GM13977 (cell line): ENCODE data around the gene TRAPPC2L.

Experiments used
- DNase-seq: peaks from one replicate; pipeline ENCODE4 v3.0.0; 2012; ENCODE audit warnings: low spot score
- CTCF ChIP-seq: IDR thresholded peaks from 2 replicates; pipeline ENCODE4 v1.5.1; 2012; ENCODE audit warnings: mild to moderate bottlenecking, control low read depth; ENCODE audit not compliant: insufficient read depth; ENCODE audit errors: extremely low read depth, missing control alignments
- in situ Hi-C: fragments of 300-500 bp; cut with MboI; formaldehyde crosslinking; loops from one replicate; pipeline ENCODE4 v1.12.0; 2022; ENCODE audit warnings: low sequenced_read_pairs, low pct_unique_long_range_greater_than_20kb, mixed read lengths, inconsistent platforms; ENCODE audit not compliant: unreplicated experiment

Gene TRAPPC2L

GRCh38 chr16:88907768-88908167, 50.8 kb downstream of the TRAPPC2L start:
- no peak for TF ChIP-seq CTCF
- DNase-seq: no peak
- in situ Hi-C loops: no loop called here

DNA sequence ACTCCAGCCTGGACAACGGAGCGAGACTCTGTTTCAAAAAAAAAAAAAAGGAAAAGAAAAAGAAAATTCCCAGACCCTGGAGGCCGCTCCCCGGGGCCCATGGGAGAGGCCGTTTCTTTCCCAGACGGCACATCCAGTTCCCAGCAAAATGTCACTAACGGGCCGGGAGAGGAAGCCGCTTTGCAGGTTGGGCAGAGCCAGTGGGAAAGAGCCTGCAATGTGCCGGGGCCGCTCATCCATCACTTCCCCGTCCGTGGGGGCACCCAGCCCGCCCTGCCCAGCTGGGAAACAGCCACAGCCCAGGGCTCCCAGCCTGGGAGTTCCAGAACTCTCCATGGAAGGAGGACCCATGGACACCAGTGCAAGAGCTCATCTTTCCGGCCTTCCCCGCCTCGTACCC, 51.4 kb downstream of the TRAPPC2L start:
- in situ Hi-C loops: no loop called here
- no peak for DNase-seq
- TF ChIP-seq CTCF: no peak

- no peak for DNase-seq
- TF ChIP-seq CTCF: no peak
- in situ Hi-C loops: no loop called here
Observed at GRCh38 chr16:88909431-88910210, 52.7 kb downstream of the TRAPPC2L start.

DNA sequence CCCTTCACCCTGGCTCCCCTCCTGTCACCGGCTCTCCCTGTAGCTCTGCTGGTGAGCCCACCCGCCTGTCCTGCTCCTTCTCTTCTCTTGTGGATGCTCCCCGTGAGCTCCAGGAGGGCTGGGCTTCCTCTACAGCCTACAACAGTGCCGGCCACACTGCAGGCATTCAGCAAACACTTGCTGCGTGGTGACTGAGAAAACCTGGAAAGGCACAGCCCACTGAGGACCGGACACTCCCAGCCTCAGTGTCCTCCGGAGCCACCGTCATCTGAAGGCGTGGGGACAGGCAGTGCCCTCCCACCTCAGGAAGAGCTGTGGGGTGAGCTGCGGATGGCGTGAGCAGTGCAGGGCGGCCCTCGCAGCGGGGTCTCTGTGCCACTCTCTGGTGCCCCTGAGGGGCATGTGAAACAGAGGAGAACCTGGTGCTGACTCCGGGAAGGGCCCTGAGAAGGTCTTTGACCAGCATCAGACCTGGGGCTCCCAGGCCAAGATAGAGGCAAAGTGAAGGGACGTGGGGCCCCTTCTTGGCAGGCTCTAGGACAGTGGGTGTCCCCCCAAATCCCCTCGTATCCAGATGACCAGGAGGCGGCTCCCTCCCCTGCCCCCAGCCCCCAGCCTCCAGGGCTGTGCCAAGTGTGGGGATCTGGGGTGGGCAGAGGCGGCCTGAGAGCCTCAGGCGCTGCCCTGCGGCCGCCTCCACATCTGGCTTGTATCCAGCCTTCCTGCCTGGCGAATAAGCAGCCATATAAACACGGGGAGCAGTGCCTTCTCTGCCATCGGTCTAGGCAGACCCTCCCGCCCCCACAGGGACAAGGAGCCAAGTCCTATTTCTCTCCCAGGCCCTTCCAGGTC, 53.6 kb downstream of the TRAPPC2L start:
- in situ Hi-C loops: no loop called here
- DNase-seq: no peak
- no peak for TF ChIP-seq CTCF

DNA sequence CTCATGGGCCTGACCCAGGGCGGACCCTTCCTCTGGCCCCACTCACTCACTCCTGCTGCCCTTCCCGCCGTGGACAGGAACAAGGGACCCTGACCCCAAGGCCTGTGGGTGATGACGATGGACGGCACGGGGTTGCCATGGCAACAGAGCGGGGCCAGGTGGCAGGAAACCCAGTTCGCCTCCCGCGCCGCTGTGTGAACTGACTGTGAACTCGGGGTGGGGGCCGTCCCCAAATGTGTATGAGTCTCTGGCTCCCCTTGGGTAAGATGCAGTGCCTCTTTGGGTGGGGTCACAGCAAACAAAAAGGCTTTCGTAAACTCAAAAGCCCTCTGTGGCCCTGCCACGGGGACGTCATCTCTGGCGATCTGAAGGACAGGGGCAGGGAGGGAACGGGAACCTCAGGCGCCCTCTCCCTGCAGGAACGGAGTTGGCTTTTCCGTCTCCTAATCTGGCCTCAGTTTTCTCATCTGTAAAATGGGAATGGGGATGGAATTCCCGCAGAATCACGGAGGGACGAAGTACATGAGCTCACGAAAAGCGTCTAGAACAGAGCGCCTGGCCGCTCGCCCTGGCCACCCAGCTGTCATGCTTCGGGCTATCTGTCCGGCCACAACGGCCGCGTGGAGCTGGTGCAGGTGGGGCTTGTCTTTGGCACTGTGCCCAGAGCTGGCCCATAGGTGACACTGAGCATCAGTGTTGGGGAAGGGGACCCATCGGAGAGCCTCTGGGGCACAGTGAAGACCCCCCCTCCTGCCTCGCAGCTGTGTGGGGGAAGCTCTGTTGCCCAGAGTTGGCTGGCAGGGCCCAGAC, 54.4 kb downstream of the TRAPPC2L start:
- TF ChIP-seq CTCF: no peak
- in situ Hi-C loops: no loop called here
- DNase-seq: no peak

DNA sequence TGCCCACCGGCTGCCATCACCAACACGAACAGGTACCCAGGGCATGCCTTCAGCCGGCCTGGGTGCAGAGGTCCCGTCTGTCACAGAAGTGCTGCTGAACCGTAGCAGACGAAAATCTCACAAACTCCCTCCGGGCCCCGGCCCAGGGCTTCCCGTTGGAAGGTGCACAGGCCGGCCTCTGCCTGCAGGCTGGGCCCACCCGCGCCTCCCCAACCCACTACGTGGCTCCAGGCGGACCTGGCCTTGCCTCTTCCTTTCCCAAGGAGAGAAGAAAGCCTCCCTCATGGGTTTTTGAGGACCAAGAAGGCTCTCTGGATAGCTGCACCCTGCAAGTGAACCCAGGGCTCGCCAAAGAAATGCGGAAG, 55.0 kb downstream of the TRAPPC2L start:
- TF ChIP-seq CTCF: no peak
- no peak for DNase-seq
- in situ Hi-C loops: no loop called here
